GM18508 (cell line): Measurements from ENCODE around the gene TMEM178A.
"Not testable (repeated sequence)": the region's sequence is repeated elsewhere in the genome, so short reads cannot be mapped to it uniquely, and the experiment has no call there.

Experiments
- ATAC-seq: cut with Tn5 transposase; IDR thresholded peaks from one replicate; pipeline ENCODE4 v1.9.1; 2021; ENCODE audit warnings: moderate number of reproducible peaks; ENCODE audit not compliant: insufficient read depth, unreplicated experiment

The TMEM178A gene

DNA sequence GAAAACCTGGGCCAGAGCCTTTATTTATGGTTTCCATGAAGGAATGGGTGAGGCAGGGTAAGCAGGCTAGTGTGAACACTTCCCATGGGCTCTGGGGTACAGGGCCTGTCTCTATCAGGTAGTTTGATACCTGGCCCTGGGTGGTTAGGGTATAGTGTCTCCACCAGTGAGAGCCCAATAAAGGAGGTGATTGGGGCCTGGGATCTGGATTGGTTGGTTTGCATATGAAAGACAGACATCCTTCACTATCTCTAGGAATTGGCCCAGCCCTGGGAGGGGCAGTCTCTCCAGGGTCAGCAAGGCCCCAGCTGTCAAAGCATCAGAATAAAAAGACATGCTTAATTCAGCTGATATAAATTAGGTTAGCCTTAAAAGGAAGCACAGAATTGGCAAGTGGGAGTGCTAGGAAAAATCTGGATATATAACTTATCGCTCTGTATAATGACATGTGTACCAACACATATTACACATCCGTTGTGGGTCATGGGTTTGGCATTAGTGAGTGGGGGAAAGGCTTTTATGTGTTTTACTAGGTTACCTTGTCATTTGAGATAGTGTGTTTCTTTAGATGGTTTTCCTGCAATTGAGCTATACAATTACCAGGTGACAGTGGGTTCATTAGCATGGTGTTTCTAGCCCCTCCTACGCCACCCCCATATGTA is 18.5 kb upstream of the TMEM178A start:
- no peak for ATAC-seq

DNA sequence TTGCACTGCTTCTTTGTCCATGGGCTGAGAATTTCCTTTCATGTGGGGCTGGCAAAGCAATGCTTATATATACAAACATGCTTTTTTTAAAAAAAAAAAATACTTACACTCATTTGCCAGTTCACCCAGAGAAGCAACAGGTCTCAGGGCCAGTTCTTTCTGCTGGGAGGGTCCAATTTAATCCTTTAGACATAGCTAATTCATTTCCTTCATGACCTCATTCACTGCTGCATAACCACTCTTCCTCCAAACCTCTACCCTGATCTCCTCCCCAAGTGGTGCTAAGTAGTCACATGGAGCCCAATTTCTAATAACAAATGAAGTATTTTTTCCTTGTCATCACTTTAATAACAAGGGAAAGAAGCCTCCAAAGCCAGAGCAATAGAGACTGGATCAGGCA is 17.1 kb upstream of the TMEM178A start:
- no peak for ATAC-seq

DNA sequence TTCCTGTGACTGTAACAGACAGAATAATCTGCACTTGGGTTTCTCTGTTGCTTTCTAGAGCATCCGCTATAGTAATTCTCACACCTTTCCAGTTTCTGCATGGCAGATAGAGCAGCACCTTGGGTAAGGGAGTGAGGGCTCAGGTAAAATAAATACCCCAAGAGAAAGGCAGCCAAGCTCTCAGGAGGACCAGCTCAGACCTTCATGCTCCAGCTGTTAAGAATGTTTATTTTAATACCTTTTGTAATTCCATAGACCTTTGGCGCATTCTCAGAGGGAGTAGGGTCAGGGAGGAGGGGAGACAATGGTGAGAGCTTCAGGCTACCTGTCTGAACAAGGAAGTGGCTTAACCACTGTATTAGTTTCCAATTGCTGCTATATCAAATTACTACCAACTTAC is 16.2 kb upstream of the TMEM178A start:
- ATAC-seq: no peak

DNA sequence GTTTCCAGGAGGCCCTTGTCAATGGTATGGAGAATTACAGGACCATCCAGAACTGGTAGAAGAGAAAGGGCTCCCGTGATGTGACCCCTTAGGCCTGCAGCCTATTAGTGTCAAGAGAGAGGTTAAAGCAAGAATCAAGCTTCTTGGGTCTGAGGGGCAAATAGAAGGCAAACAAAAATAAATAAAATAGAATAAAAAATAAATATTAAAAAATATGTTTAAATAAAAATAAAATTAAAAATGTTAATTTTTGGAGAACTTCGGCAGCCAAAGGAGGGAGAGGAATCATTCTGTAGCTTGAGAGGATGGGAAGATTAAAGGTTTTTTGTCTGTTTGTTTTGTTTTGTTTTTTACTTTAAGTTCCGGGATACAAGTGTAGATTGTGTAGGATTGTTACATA is 15.2 kb upstream of the TMEM178A start:
- ATAC-seq: no peak

DNA sequence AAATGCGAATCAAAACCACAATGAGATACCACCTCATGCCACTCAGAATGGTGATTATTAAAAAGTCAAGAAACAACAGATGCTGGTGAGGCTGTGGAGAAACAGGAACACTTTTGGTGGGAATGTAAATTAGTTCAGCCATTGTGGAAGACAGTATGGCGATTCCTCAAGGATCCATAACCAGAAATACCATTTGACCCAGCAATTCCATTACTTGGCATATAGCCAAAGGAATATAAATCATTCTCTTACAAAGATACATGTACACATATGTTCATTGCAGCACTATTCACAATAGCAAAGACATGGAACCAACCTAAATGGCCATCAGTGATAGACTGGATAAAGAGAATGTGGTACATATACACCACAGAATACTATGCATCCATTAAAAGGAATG is 9.5 kb upstream of the TMEM178A start:
- not testable (repeated sequence) for ATAC-seq

DNA sequence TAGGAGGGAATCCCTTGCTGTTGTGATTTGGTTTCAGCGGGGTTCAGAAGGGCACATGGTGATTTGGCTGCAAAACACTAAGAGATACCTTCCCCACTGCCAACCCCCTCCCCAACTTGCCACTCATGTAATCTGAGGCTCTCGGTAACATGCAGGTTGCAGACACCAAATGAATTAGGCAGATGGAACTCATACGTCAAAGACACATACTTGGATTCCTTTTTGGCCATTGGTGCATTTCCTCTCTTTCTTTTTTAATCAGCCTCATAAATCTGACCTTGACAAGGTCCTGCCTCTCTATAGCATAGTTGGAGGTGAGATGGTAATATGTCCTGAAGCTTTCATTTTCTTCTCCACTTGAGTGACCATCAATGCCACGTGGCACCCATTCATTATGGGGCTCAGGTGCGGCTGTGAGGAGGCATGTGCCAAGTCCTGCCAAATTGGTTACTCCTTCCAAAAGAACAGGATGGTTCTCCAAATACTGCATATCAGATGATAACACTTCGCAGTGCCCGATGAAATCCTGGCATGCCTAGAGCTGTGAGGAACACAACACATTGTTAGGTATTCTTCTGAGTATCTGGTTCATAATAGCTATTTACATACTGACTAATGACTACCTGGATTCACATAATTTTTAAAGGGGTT is 8.3 kb upstream of the TMEM178A start:
- ATAC-seq: no peak

DNA sequence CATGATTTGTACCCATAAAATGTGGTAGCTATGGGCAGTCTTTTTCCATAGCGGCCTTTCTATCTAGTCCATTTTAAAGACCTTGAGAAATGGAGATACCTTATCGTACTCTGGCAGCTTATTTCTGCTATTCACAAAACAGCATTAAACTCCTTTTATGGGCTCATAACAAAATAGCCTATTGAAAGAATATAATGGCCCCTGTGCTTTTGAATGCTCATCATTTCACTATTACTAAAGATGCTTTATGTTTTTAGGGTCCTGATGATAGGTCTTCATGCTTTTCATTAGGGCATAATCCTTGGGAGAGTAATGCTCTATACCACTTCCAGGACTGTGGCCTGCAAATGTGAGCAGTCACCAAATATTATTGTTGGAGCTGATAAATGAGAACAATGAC is 7.3 kb upstream of the TMEM178A start:
- no peak for ATAC-seq

DNA sequence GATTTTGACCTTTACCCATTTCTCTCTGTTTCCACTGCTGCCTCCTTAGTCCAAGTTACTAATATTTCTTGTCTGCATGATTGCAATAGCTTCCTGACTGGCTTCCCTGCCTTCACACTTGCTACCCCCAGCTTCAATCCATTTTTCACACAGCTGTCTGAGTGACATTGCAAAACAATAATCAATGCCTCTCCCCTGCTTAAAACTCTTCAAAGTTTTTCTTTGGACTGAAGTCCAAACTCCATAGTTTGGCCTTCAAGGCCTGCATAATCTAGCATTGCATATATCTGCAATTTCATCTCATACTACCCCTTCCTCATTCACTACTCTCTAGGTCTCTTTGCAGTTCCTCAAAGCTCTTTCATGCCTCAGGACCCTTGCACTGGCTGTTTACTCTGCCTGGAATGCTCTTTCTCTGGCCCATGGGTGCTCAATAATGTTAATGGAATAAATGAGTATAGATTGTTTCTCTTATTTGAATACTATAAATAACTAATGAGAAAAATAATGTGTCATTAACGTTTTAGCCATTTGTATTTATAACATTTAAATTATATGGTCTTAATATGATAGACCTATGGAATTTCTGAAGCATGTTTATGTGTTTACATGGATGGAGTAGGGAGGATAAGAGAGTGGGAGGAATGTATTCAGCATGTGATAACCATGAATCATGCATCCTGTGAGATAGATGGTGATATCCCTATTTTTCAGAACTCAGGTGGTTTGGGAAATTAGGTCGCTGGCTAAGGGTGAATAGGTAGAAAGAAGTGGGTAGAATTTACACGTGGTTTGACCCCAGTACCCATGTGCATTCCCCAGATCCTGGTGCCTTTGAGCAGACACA is 5.7 kb upstream of the TMEM178A start:
- ATAC-seq: no peak

DNA sequence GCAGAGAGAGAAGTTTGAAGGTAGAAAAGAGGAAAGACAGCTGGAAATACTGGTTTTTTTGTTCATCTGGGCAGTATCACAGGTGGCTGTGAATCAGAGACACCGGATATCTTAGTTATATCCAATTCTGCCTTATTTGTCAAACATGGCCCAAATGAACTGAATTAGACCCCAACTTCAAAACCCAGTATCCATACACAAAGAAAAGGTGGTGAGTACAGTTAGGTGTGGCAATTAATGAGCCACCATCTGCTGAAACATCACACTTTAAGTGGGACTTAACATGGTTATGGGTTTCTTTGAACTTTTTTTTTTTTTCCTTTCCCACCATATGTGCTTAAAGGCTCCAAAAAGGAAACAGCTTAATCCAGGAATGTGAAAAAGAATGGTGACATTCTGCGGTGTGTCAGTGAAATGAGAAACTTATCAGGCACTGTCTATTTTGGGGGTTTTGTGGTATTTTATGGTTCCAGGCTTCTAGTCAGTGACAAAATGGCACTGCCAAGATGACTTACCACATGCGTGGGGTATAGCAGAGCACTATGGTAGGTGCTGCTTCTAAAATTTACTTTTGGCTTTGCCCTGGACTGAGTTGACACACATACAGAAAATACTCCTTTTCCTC is 5.0 kb upstream of the TMEM178A start:
- ATAC-seq: no peak

DNA sequence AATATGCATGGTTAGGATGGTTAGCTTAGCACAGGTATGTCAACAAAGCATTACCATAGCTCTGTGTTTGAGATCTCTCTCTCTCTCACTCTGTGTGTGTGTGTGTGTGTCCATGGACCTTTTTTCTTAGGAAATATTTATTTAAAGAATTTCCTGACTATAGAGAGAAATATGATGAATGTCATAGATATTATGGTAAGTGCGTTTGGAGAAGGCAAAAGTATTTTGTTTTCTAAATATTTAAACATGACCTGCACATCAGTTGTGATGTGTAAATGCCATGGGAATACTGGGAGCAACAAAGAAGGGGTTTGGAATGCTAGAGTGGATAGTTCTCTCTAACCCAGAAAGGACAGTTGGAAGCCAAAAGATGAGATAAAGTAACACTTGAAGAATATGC is 3.9 kb upstream of the TMEM178A start:
- ATAC-seq: no peak

DNA sequence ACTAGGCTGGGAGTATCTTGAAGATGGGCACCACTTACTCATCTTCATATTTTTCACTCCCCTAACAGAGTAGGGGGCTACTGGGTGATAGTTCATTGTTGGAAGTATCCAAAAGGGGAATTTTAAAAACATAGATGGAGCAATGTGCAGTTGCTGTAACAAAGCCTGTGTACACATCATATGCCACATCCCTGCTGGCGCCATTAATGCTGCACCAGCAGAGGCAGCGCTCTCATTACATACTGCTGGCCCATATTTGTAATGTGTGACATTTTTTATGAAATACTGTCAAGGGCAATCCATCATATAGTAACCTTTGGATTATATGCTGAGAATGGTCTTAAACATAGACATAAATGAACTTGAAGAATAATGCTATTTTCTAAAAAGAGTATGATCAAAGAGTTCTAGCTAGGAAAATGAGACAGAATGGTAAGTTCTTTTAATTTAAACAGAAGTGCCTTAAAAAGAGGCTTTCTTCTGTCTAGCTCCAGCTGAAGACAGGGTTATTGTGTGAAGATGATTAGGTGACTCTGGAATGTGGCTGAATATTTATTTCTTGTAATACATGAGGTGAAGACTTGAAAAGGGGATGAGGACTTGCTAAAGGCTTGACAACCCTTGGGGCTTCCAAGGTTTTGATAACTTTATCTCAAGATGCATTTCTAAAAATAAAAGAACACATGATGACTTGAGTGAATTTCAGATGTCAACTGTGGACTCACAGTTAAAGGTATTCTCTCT is 2.4 kb upstream of the TMEM178A start:
- no peak for ATAC-seq

DNA sequence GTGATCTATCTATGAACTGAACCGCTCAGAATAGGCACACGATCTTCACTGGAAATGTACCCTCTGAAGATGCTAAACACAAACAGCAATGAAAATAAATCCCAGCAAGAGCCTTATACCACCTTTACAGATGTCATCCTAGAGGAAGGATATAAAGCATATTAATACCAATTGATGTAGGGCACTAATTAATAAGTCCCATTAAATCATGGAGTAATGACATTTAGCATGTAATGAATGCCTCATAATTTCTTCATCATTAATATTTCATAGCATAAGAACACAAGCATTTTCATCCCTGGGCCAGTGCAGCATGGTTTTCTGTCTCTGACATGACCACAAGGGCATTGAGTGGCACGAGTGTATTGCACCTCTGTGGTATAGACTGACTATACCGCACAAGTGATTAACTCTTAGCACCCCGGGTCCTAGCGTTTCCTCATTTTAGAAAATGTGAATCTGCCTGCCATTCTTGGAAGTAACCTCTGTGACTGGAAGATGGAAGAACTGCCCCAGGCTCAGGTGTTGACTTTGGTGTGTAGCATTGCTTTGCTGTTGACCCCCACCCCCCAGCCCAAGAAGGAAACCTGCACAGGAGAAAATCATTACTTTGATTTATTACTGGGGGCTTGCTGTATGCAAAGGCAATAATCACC is 1.4 kb upstream of the TMEM178A start:
- no peak for ATAC-seq

DNA sequence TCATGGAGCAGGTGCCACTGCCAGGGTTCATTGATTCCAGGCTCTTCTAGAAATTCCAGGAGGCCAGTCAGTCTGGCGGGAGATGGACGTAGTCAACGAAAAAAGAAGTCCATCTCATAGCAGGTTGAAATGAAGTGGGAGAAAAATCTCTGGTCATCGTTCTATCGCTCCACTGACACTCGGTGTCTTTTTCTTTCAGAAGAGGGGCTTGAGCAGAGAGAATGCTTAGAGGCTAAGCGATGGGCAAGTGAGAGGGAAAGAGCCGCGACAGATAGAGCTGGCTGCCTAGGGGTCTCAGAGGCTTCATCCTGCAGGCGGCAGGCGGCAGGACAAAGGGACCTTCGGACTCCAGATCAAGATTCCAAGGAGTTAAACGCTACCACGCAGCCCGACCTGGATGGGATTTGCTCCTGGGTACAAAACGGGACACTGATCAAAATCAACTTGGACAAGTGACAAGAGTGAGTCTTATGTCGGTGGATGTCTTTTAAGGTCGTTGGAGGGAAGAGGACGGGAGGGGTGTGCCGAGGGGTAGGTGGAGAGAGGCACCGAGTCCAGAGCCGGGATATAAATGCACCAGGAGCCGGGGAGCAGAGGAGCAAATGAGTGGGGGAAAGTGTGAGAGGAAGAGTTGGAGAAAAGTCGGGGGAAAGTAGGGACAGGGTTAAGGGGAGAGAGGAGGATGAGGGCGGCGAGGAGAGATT is 677 bp upstream of the TMEM178A start:
- no peak for ATAC-seq

DNA sequence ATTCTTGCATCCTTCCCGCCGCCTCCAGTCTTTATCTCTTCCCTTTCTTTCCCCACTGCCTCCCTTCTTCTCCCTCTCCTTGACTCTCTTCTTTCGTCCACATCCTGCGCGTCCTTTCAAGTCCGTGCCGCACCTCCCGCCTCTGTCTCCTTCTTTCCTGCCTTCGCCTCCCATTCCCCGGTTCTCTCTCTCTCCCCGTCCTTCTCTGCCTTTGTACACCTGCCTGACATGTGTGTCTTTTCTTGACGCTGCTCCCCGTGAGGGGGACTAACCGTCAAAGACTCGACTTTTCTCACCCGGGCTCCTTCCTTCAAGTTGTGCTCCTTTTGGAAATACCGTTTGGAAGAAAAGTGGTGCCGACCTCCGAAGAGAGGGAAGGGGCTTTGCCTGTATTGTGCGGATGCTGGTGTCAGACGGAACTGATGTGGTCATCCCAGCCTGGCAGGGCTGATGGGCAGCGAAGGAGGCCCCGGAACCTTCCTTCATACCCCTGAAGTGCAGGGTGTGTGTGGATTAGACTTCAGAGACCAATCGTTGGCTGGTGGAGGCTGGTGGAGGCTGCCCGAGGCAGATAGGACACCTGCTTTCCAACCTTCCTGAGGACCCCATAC is 879 bp downstream of the TMEM178A start:
- ATAC-seq: no peak

DNA sequence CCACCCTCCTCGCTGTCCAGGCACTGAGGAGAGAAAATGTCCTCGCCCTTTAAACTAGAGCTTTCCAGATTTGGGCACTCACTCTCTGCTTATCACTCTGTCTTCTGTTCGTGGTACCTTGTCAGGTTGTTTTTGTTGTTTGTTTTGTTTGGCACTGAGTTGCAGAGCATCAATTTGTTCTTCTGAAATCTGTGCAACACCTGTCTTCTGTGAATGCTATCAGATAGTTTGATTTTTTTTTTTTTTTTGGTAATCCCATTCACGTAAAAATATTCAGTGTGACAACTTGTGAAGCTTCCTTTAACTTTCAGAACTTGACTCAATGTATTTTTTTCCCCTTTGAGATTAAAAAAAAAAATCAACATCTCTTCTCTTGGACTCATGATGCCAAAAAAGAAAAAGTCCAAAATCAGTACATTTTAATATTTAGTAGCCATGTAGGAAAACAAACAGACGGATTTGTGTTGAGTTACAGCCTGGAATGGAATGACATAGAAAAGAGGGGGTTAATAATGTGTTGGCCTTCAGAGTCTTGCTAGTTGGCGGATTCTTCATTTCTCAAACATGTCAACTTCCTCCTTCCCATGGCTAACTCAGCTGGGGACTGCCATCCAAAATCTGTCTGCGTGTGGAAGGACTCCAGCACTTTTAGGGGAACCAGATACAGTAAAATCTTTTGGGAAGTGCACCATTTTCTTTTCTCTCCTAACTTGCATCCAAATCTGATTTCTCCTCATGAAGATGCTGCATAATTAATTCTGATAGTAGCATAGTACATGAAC is 1.6 kb downstream of the TMEM178A start:
- ATAC-seq: no peak

DNA sequence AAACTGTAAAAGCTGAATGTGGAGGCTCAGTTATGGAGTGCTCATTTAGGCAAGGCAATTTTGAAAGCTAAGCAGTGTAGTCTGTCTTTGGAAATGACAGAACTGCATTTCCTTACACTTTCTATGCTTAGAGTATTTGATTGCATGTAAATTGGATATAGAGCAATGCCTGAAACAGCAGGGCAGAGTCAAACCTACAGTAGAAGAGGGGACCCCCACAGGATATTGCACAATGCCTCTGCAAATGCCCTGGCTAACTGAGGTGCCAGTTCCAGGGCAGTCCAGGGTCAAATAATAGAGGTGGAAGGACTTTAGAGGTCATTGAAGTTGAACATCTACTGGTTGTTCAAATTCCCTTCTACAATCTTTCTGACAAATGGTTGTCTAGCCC is 2.2 kb downstream of the TMEM178A start:
- ATAC-seq: no peak

DNA sequence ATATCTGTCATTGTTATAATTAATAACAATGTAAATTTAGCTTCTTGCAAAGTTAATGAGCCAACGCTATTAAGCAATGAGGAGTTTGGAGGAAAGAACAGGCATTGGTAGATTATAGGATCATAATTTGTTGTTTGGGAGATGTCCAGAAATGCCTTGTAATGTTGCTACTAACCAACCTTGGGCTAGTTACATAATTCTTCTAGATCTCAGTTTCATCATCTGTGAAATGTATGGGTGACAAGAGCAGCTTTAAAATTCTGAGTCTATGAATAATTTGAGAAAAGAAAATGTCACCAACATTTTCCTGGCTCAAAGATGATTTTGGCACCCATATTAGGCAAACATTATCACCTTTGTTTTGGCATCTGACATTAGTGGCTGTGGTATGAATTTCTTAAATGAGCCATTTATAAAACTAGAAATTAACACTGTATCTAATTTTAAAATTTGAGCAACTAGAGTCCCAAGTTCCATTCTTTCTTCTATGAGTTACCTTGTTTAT is 2.9 kb downstream of the TMEM178A start:
- no peak for ATAC-seq

DNA sequence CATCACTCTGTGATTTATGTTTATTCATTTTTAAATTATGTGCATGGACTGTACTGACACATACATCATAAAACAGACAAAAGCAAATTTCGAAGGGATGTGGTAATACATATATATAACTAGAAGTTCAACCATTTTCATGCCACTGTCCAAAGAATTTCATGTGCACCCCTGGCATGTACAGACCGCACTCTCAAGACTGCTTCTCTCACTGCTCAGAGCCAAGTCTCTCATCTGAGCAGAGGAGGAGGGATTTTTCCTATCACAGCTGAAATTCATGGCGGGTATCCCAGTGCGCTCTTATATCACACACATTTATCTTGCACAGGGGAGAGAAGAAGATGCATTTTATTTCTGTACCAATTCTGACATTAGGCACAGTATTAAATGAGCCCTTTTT is 5.9 kb downstream of the TMEM178A start:
- ATAC-seq: no peak
